Measurements from ENCODE around the gene PLEKHA3. TPM values are rescaled to one million over a fixed set of nuclear protein-coding genes. Genes with fewer than 3 reads are reported as not detected.

The PLEKHA3 gene
- total and polyA plus RNA-seq, 2 of the 4 experiments (the other 2 are of a cell fraction) = 3.9 to 5.5 TPM

- in situ Hi-C loops (cut with MboI; ENCODE audit: low sequenced_read_pairs) (no loop called here), intact Hi-C loops (cut with micrococcal nuclease) (no loop called here), dilution Hi-C loops (cut with HindIII; ENCODE audit: low sequenced_read_pairs, unreplicated experiment) (no loop called here)
- Histone ChIP-seq H3K9me3 (ENCODE audit: control insufficient read depth, insufficient read depth, low read length) (no peaks in the 10 kb centered on the region), H4K8ac (ENCODE audit: low read depth in 2 of 2, low read length in 2 of 2) (no peak overlapping the region), H2AK9ac (replicated peaks; ENCODE audit: low read depth, low read length, poor library complexity) (no peak overlapping the region), H2AFZ (replicated peaks; ENCODE audit: low read length, poor library complexity) (no peak overlapping the region), H4K91ac (ENCODE audit: insufficient read depth, low read depth, low read length) (no peak overlapping the region), H3K9ac (ENCODE audit: low read depth, low read length) (no peak overlapping the region), H3K4me1 (ENCODE audit: control insufficient read depth, insufficient read depth, low read length) (no peaks in the 10 kb centered on the region), H3K4ac (ENCODE audit: low read depth, low read length) (no peak overlapping the region), H3K27ac (ENCODE audit: insufficient read depth, low read length) (no peak overlapping the region), H2AK5ac (ENCODE audit: low read depth, low read length) (no peak overlapping the region), H3K14ac (replicated peaks; ENCODE audit: low read depth, low read length) (no peak overlapping the region), H3K56ac (ENCODE audit: extremely low read depth, insufficient read depth, low read length) (no peak overlapping the region), H2BK15ac (ENCODE audit: low read depth, low read length) (no peak overlapping the region), H2BK5ac (ENCODE audit: low read depth, low read length, poor library complexity, severe bottlenecking) (no peak overlapping the region), H3K36me3 (ENCODE audit: control insufficient read depth, insufficient read depth, low read length) (peaks cover 13% of the 10 kb centered on the region), H3K27me3 (ENCODE audit: control insufficient read depth, insufficient read depth, low read length) (no peaks in the 10 kb centered on the region), H3K4me2 (ENCODE audit: low read depth, low read length) (no peak overlapping the region), H3K9me1 (ENCODE audit: insufficient read depth, low read length) (no peaks in the 10 kb centered on the region), H3K18ac (ENCODE audit: low read depth, low read length) (no peak overlapping the region), H2BK20ac (ENCODE audit: low read depth, low read length) (no peak overlapping the region), H4K5ac (ENCODE audit: low read depth, low read length) (no peak overlapping the region), H4K20me1 (ENCODE audit: insufficient read depth, low read length) (no peaks in the 10 kb centered on the region), H3K4me3 (ENCODE audit: insufficient read depth, low read depth, low read length) (no peak overlapping the region), H3K23ac (ENCODE audit: low read depth, low read length) (no peak overlapping the region), H3K79me1 (ENCODE audit: low read depth in 1 of 2, low read length in 2 of 2) (peaks cover 2 to 4% of the 10 kb centered on the region in 2 experiments; a peak in 2 of 4 replicates), H2BK120ac (ENCODE audit: low read depth, low read length) (no peak overlapping the region)
- DNase-seq (no peak), ATAC-seq (ENCODE audit: low read depth) (no peak)
- POLR2A ChIA-PET (ENCODE audit: unreplicated experiment) = no interaction called here
- no CpG with 5 or more reads among the region's 1 CpG for WGBS, 2 experiments (ENCODE audit: extremely low coverage in 2 of 2, insufficient read length in 1 of 2)
- TF ChIP-seq RCOR1 (IDR thresholded peaks at IDR 0.05; ENCODE audit: insufficient replicate concordance, low read length) (no peak), MAZ (IDR thresholded peaks at IDR 0.05; ENCODE audit: borderline replicate concordance, low read depth, low read length) (no peak), FOS (IDR thresholded peaks at IDR 0.05; ENCODE audit: low read depth, low read length) (no peak), RAD21 (IDR thresholded peaks at IDR 0.05; ENCODE audit: low read length) (no peak), NFE2L2 (IDR thresholded peaks at IDR 0.05; ENCODE audit: low read depth, low read length) (no peak), CHD1 (IDR thresholded peaks at IDR 0.05; ENCODE audit: low read depth, low read length) (no peak), MAFK (IDR thresholded peaks at IDR 0.05; ENCODE audit: low read depth, low read length) (no peak), MXI1 (IDR thresholded peaks at IDR 0.05; ENCODE audit: borderline replicate concordance, low read depth, low read length) (no peak), RFX5 (IDR thresholded peaks at IDR 0.05; ENCODE audit: low read depth, low read length) (no peak), SMC3 (IDR thresholded peaks at IDR 0.05; ENCODE audit: low read depth, low read length) (no peak), CEBPB (IDR thresholded peaks at IDR 0.05; ENCODE audit: low read depth, low read length) (no peak), BHLHE40 (IDR thresholded peaks at IDR 0.05; ENCODE audit: low read depth, low read length) (no peak), POLR2A (IDR thresholded peaks at IDR 0.05; ENCODE audit: low read depth, low read length) (no peak)
- TF ChIP-seq, protein P1, sequence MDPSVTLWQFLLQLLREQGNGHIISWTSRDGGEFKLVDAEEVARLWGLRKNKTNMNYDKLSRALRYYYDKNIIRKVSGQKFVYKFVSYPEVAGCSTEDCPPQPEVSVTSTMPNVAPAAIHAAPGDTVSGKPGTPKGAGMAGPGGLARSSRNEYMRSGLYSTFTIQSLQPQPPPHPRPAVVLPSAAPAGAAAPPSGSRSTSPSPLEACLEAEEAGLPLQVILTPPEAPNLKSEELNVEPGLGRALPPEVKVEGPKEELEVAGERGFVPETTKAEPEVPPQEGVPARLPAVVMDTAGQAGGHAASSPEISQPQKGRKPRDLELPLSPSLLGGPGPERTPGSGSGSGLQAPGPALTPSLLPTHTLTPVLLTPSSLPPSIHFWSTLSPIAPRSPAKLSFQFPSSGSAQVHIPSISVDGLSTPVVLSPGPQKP (IDR thresholded peaks at IDR 0.05; ENCODE audit: borderline replicate concordance, low read depth, low read length) = no peak
- TF ChIP-seq, protein P2, sequence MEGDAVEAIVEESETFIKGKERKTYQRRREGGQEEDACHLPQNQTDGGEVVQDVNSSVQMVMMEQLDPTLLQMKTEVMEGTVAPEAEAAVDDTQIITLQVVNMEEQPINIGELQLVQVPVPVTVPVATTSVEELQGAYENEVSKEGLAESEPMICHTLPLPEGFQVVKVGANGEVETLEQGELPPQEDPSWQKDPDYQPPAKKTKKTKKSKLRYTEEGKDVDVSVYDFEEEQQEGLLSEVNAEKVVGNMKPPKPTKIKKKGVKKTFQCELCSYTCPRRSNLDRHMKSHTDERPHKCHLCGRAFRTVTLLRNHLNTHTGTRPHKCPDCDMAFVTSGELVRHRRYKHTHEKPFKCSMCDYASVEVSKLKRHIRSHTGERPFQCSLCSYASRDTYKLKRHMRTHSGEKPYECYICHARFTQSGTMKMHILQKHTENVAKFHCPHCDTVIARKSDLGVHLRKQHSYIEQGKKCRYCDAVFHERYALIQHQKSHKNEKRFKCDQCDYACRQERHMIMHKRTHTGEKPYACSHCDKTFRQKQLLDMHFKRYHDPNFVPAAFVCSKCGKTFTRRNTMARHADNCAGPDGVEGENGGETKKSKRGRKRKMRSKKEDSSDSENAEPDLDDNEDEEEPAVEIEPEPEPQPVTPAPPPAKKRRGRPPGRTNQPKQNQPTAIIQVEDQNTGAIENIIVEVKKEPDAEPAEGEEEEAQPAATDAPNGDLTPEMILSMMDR (conservative IDR thresholded peaks at IDR 0.05; ENCODE audit: low read depth, low read length) = no peak
- TF ChIP-seq, protein P3, sequence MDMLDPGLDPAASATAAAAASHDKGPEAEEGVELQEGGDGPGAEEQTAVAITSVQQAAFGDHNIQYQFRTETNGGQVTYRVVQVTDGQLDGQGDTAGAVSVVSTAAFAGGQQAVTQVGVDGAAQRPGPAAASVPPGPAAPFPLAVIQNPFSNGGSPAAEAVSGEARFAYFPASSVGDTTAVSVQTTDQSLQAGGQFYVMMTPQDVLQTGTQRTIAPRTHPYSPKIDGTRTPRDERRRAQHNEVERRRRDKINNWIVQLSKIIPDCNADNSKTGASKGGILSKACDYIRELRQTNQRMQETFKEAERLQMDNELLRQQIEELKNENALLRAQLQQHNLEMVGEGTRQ (IDR thresholded peaks at IDR 0.05; ENCODE audit: low read depth, low read length) = no peak
- CTCF ChIA-PET = no interaction called here
- no TSS peak for BruUV-seq (replicated peaks)
Measured at GRCh38 chr2:178506101-178506500, 25.8 kb downstream of the PLEKHA3 start.
